C4-2B (cell line): ENCODE measurements around the gene FRMD8.

Source experiments
- CTCF ChIP-seq: fragments of 450-650 bp; conservative IDR thresholded peaks from 2 replicates; pipeline ENCODE4 v1.5.1; 2017; ENCODE audit warnings: mild to moderate bottlenecking
- ZFX ChIP-seq: fragments of 450-650 bp; IDR thresholded peaks from 2 replicates; pipeline ENCODE4 v1.6.1; 2017

- no peak for TF ChIP-seq CTCF
- no peak for TF ChIP-seq ZFX
These were observed 25.2 kb downstream of the FRMD8 start for GRCh38 chr11:65411681-65412070.
